Measurements from ENCODE around the gene CACNA1C.
A peak's percentile ranks its signal among the peaks of the same experiment; 100 is the strongest.
"Not testable (repeated sequence)": the region's sequence is repeated elsewhere in the genome, so short reads cannot be mapped to it uniquely, and the experiment has no call there.

CACNA1C gene

DNA sequence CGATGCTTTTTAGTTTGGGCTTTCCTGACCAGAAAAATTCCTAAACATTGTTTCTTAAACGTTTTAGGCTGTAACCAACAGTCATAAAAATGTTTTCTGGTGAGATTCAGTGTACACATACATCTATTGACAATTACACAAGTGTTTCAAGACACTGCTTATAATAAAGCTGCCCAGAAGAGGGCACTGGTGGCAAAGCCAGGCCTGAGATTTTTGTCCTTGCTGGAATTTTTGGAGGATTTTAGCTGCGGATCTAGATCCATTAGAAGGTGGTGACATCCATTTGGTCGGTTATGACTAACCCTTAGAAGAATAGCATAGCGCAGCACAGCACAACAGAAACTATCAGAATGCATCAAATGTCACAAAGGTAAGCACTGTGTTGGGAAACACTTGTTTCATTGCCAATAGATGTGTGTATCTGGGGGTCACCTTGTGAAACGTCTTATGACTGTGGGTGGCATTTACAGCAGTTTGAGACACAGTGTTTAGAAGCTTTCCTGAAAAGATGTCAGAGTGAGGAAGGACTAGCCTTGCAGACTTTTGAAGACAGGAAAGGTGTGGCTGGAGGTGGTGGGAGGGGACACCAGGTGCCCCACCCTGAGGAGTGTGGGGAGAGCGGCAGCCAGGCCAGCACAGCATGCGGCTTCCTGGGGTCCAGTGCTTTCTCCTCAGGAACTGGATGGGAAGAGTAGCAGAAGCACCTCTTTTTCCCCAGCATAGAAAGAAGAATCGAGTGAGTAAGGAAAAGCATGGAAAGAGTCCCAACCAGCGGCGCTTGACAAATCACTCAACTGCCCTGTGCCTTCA, 687.2 kb downstream of the CACNA1C start:
- peak; percentile 23 for DNase-seq

- not testable (repeated sequence) for DNase-seq
Observed at GRCh38 chr12:2742037-2742436, 689.2 kb downstream of the CACNA1C start.

GRCh38 chr12:2743478-2743877, 690.7 kb downstream of the CACNA1C start:
- no peak for DNase-seq

- DNase-seq = no peak
Observed at GRCh38 chr12:2745655-2746054, 692.9 kb downstream of the CACNA1C start.

Measured in NCI-H1092 (cell line).